GM19372 (cell line): ENCODE data around the gene CLOCK.
A peak's percentile ranks its signal among the peaks of the same experiment; 100 is the strongest.

Source experiments
- ATAC-seq: cut with Tn5 transposase; IDR thresholded peaks from one replicate; pipeline ENCODE4 v1.9.1; 2021; ENCODE audit warnings: mild to moderate bottlenecking, low read depth, moderate library complexity; ENCODE audit not compliant: unreplicated experiment

The CLOCK gene

GRCh38 chr4:55393461-55394320 lies 153.0 kb downstream of the CLOCK start:
- no peak for ATAC-seq

DNA sequence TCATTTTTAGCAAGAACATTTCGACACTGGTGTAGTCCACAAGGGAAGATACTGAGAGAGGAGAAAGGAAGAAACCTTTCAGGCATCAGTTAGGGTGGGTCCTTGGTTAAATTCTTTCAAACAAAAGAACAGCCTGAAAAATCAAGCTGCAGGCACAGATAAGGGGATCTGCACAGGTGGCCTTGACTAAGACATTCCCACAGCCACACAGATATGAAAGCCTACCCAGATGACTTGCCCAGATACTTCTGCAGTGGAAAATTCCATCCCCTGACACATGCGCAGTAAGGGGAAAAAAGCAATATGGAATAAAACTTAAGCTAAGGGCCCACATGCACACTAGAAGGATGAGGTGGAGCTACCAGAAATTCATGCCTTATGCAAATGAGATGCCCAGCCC lies 159.9 kb downstream of the CLOCK start:
- no peak for ATAC-seq

GRCh38 chr4:55386073-55386472 lies 160.6 kb downstream of the CLOCK start:
- peak; percentile 85 for ATAC-seq

- no peak for ATAC-seq
Measured at GRCh38 chr4:55385201-55385649, 161.5 kb downstream of the CLOCK start.

GRCh38 chr4:55382488-55383003 lies 164.2 kb downstream of the CLOCK start:
- ATAC-seq: no peak

GRCh38 chr4:55381502-55381901 lies 165.2 kb downstream of the CLOCK start:
- ATAC-seq: no peak

GRCh38 chr4:55380576-55380975 lies 166.1 kb downstream of the CLOCK start:
- ATAC-seq: no peak

GRCh38 chr4:55378617-55379467 lies 167.9 kb downstream of the CLOCK start:
- no peak for ATAC-seq
